NCI-H226 (cell line): ENCODE results near the gene IFNW1.
"Not testable (repeated sequence)": the region's sequence is repeated elsewhere in the genome, so short reads cannot be mapped to it uniquely, and the experiment has no call there.

Source experiments
- DNase-seq: peaks from one replicate; pipeline ENCODE4 v3.0.0-alpha.2; 2015

The IFNW1 gene

DNA sequence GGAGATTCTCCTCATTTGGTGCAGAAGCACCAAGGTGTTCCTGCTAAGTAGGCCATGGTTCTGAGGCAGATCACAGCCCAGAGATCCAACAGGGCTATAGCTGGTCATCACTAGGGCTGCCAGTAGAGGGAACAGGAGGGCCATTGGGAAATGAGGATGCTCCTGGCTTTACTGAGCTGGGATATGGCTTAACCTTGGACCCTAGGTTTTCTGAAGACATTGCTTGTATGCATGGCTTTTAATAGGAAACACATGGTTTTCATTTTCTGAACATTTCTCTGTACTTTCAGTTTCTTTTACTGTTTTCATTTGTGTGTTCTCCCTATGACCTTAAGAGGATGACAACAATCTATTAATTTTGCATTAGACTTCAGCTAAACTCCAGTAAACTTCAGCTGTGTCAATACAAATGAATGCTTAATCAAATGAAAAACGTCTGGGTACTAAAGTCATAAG lies at the start of gene IFNW1:
IFNW1 (minus strand) TSS at position 406 of the 456 bp plus-strand sequence; CDS start at position 144, 262 bp downstream.
- no peak for DNase-seq

DNA sequence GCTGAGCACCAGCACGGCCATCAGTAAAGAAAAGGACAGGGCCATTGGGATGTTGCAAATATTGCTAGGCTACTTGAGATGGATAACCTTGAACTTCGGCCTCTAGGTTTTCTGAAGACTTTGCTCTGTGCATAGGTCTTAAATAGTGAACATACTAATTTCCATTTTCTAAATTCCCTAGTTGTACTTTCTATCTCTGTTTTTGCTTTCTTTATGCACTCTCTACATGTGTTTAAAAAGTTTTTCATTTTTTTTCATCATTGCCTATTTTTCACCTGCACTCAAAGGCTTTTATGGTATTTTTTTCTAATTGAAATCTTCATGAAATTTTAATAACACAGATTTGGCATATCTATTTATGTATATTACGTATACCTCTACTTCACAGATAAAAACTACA lies 45.9 kb upstream of the IFNW1 start, which contains the start of gene IFNA4:
IFNA4 (minus strand) TSS at position 101 of the 400 bp plus-strand sequence; CDS start at position 45, 56 bp downstream.
- not testable (repeated sequence) for DNase-seq

DNA sequence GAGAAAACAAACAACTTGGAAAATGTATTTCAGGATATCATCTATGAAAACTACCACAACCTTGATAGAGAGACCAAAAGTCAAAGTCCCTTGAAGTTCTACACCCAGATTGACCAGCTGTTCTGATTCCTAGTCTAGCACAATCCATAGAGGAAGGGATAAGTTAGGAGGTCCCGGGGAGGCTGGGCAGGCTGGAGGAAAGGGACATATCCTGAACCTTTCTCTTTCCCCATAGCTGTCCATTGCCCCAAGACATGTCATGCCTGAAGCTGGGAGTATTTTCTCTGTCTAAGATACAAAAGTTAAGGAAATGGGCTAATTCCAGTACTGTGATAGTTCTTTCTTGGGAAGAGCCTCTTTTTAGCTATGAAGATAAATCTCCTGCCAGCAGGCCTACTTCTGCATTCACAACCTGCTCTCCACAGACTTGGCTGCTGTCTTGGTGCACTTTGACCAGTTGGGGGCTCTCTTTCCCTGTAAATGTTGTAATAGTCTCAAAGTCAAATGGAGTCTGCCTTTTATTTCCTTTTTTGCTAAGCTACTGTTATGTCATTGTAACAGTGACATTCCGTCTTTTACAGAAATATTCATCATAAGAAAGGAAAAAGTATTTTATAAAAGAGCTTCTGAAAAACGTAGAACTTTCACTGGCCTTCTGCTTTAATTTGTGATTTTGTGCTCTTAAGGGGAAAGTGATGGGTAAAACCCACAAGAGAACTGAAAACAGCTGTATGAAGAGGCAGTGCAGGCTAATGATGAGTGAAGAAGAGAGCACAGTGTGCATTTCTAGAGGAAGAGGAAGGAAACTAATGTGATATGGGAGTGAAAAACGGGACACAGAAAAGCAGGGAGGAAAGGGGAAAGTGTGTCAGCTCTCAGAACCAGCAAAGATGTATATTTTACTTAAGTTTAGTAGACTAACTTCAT lies 41.4 kb upstream of the IFNW1 start:
- DNase-seq = not testable (repeated sequence)

DNA sequence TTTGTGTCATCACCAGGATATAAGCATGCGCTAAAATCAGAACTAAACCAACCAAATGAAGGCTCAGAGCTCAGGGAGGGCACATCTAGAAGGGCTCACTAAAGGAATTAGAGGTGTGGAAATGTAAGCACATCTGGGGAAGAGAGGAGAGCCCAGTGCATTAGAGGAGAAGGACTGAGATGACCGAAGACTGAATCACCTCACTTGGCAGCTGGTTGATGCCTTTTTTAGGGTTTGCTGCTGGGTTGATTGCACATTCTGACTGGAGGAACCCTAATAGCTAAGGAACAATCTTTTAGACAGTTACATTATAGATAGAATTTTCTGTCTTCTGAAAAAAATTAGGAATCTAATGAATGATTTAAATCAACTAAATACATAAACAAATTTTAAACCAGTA lies 33.0 kb upstream of the IFNW1 start:
- DNase-seq = no peak

DNA sequence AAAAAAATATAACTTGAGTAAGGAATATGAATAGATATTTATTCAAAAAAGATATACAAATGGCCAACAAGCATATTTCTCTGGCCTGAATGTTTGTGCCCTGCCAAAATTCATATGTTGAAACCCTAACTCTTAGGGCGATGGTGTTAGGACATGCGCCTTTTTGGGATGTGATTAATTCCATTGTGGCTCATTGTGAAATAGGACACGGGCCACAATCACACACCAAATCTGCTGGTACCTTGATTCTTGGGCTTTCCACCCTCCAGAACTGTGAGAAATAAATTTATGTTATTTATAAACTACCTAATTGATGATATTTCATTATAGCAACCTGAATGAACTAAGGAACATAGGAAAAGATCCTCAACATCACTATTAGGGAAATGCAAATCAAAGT lies 30.5 kb upstream of the IFNW1 start:
- no peak for DNase-seq

DNA sequence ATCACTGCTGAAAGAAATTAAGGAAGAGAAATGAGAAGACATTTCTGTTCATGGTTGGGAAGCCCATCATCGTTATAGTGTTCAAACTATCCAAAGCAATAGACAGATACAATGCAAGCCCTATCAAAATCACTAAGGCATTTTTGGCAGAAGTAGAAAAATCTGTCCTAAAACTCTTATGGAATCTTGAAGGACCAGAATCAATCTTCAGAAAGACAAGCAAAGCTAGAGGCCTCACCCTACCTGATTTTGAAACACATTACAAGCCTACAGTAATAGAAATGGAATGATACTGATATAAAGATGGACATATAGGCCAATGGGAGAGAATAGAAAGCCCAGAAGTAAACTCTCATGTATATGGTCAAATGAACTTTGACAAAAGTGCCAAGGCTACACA lies 29.7 kb upstream of the IFNW1 start:
- no peak for DNase-seq

DNA sequence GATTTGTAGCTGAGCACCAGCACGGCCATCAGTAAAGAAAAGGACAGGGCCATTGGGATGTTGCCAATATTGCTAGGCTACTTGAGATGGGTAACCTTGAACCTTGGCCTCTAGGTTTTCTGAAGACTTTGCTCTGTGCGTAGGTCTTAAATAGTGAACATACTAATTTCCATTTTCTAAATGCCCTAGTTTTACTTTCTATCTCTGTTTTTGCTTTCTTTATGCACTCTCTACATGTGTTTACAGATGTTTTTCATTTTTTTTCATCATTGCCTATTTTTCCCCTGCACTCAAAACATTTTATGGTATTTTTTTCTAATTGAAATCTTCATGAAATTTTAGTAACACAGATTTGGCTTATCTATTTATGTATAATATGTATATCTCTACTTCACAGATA lies 24.9 kb upstream of the IFNW1 start, which contains the start of gene IFNA21:
IFNA21 (minus strand) TSS at position 101 of the 400 bp plus-strand sequence; CDS start at position 53, 48 bp downstream.
- not testable (repeated sequence) for DNase-seq

DNA sequence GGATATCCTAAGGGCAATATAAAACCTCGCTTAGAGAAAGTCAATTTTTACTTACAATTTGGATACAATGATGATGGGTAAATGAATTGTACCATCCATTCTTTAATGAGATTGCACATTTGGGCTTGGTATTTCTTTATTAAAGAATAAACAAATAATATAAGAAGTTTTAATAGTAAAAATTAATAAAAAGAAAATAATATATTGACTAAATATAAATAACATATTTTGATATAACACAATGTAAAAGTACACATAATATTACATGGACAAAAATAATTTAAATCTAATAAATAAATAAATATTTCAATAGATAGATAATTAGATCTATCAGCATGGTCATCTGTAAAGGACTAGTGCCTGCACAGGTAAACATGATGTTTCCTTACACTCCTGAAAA lies 23.9 kb upstream of the IFNW1 start:
- DNase-seq = no peak

DNA sequence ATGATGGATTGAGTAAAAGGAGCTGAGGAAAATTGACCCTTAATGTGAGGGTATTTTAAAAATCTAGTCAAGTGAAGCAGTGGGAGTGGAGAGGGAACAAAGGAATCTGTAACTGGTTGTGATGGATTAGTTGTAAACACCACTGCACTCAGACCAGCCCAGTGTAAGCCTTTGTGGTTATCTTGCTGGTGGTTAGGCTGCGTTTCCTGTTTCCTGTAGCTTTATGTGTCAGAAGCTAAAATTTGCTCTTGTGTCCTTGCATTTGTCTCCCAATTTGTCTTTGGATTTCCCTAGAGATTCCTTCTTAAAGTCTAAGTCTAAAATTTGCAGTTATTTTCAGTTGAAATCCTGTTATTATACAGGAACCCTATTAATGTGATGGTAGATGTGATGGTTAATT lies 18.5 kb upstream of the IFNW1 start:
- DNase-seq = peak; percentile 6

DNA sequence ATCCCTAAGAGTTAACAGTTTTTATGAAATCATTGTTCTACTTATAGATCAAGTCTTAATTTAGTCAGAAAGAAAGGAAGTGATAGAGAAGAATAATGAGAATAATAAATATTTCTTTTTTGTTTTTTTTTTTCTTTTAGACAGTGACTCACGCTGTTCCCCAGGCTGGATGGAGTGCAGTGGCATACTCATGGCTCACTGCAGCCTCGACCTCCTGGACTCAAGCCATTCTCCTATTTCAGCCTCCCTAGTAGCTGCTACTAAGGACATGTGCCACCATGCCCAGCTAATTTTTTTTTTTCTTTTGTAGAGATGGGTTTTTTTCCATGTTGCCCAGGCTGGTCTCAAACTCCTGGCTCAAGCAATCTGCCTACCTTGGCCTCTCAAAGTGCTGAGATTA lies 13.9 kb upstream of the IFNW1 start:
- no peak for DNase-seq

DNA sequence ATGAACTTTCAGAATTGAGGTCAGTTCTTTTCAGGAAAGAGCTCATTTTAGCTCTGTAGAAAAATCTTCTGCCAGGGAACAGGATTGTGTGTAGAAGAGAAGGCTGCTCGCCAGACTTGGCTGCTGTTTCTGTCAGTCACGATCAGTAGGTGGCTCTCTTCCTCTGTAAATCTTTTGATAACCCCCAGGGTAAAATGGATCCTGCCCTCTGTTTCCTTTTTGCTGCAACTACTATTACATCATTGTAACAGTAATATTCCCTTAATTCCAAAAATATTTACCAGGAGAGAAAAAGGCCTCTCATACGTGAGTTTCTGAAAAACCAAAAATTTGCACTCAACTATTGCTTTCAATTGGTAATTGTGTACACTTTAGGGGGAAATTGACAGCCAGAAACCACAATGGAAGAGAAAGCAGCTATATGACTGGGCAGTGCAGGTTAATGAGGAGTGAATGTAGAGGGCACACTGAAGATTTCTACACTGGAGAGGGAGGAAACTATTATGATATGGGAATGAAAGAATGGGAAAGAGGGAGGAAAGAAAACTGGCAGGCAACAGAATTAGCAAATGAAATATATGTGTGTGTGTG lies 12.5 kb upstream of the IFNW1 start:
- DNase-seq = peak; percentile 6

DNA sequence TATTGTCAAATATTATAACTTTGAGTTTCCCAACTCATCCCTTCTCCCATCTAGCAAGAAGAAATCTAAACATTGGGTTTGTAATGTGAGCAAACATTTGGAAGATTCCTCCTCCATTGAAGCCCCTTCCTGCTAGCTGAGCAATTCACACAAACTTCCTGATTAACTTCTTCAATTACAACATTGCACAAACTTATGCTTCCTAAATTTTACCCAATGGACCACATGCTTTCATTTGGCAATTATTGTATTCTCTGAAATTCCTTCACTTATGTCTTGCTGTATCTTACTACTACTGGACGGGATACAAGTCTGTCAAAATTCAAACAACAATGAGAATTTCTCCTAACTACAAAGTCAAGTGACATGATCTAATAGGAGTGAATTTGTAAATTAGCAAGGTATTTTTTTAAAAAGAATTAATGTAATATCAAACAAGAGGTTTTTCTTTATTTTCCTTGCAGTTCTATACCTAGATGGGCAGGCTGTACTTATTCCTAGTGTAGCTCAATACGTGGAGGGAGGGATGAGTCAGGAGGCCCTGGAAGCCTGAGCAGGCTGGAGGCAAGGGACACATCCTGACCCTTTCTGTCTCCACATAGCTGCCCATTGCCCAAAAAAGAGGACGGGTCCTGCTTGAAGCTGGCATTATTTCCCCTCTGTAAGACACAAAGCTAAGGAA lies 11.8 kb upstream of the IFNW1 start:
- no peak for DNase-seq

DNA sequence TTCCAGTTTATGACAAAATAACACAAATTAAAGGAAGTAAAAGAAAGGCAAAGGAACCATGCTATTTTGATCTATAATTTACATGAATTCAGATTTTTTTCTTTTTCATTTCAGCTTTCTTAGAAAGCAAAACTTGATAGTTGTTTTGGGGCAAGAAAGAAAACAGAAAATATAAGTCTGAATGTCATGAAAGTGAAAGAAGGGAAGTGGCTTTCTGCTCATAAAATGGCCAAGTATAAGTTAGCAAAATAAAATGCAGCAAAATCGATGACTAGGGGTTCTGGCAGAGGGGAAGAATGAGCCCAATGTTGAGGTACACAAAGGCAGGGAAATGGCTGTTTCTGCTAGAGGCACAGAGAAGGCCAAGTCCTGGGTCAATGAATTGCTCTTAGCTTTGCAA lies 3.0 kb upstream of the IFNW1 start:
- DNase-seq = no peak

DNA sequence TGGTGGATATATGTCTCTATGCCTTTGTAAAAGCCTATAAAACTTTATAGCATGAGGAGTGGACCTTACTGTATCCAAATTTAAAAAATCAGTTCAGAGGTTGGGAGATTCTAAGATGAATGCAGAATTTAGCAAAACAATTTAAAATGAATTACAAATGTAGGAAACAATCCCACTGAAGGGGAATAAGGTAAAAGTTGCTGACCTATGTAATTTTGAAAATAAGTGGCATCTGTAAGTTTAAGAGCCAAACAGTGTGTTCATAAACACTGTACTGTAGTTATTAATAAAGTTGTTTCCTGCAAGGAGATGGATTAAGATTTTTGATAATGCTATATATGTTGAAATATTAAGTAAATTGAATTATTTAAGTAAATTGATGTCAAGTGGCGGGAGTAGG lies 4.6 kb downstream of the IFNW1 start:
- DNase-seq = no peak

DNA sequence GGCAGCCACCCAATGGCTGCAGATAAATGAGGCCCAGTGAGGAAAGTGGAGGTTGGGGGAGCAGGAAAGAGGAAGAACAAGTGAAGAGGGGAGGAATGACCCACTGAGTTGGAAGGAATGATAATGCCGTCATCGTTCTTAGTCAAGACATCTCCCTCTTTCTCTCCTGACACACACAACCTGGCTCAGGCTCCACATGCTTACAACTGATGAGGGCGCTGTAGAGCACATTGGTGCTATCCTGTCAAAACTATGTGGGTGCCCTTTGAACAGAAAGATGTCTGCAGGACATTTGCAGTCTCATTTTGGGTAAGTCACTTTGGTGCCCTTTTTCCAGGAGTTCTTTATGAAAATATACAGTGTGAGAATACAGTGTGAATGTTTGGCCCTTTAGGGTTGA lies 5.9 kb downstream of the IFNW1 start:
- DNase-seq = no peak

DNA sequence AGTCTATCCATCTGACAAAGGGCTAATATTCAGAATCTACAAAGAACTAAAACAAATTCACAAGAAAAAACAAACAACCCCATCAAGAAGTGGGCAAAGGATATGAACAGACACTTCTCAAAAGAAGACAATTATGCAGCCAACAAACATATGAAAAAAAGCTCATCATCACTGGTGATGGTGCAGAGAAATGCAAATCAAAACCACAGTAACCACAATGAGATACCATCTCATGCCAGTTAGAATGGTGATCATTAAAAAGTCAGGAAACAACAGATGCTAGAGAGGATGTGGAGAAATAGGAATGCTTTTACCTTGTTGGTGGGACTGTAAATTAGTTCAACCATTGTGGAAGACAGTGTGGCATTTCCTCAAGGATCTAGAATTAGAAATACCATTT lies 13.4 kb downstream of the IFNW1 start:
- DNase-seq = not testable (repeated sequence)

DNA sequence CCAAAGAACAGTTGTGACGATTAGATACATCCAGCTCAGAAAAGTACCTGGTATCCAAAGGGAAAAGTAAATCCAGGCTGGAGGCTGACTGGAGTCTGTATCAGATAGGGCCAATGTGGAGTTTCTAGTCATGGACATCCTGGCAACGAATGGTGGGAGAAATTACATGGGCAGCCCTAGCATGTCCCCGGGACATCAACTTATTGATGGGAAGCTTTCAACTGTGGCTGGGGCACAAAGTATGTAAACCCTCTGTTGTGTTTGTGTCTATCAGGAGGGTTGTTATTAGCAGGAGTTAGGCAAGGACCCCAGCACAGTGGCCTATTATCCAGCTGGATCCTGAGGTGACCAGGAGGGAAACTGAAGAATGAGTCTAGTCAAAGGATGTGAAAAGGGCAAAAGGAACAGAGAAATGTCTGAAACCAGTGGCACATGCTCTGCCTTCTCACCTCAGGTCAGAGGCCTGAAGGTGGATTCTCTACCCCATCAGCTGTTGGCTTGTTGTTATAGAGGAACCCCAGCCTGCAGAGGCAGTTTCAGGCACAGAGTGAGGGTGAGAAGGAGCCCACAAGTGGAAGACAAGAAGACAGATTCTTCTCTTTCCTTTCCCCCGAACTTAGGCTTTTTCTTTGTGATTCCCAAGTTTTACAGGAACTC lies 19.9 kb downstream of the IFNW1 start:
- no peak for DNase-seq

DNA sequence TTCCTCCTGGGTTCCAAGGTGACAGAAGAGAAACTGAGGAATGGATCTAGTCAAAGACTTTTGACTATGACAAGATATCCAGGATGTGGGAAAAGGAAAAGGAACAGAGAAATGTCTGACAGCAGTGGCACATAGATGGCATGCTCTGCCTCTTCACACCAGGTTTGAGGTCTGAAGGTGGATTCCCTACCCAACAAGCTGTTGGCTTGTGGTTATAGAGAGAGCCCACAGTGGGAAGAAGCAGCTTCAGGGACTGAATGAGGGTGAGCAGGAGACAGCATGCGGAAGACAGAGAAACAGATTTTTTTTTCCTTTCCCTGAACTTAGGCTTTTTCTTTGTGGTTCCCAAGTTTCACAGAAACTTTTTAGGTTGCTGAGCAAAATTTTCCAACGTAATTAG lies 20.6 kb downstream of the IFNW1 start:
- no peak for DNase-seq

DNA sequence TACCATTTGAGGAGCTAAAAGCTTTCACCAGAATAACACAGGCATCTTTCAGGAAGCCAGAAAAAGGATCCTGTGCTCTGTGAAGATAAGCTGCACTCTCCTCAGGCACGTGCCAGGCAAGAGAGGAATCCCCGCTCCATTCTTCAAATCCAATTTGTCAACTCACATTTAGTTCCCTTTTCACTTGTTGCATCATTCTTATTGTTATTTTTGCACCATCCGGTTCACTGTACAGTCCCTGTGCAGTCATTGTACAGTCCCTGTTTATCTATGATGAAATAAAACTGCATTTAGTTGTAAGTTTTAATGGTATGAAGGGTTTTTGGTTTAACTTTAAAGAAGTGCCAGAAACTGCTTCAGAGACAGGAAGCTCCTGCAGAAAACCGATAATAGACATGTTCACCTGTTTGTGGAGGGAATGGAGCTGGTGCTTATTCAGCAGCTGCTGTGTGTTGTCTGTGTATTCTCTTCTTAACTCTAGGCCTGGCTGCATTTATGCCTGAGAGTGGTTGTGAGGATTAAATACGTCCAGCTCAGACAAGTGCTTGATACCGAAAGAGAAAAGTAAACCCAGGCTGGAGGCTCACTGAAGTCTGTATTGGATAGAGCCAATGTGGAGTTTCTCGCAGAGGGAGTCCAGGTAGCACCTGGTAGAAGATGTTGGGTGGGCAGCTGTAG lies 22.4 kb downstream of the IFNW1 start:
- no peak for DNase-seq

DNA sequence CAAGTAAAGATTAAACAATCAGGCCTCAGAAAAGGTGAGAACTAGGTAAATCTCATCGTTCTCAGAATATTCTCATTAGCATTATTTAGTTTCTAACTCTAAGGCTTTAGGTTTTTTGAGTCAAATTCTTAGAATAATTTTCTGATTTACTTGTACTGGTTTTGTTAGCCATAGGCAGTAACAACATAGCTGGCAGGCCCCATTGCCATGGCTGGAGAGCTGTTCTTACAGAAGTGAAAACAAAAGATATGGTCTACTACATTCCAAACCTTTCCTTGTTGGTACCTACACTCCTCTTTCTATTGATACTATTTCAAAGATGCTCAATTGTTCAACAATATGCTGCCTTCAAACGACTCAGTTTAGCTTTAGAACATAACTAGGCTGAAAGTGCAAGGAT lies 27.3 kb downstream of the IFNW1 start:
- DNase-seq = no peak

DNA sequence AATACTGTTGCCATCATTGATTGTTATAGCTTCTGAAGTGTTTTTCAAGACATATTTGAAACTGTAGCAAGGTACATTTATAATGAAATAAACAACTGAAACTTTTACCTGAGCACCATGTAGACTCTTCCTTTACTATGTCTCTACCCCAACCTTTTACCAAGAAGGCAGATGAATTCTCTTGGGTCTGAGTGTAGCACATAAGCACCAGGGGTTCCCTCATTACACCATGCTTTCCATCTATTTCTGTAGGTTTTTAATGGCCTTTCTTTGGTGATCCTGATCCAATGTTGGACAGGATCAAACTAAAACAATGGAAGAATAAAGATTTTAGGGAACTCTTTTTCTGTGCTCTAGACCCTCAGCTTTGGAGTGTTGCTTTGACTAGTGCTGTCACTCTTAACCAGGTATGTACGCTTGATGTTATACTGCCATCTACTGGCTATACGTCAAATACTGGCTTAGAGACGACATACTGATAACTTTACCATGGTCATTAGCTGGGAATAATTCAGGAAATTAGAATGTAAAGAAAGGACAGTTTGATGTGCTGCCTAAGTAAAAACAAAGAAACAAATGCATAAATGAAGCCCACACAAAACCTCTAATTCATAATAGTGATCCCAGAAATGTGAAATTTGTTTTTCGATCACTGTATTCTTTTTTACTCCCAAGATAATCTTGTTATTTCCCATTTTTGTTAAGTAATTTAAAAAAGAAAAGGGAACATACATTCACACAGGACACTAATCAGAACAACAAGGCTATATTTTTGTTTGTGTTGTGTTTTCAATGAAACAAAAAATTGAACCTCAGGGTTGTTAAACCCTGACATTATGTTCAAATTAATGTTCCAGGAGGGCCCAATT lies 30.7 kb downstream of the IFNW1 start:
- peak; percentile 6 for DNase-seq
